Glutamatergic neuron (in vitro differentiated cells): ENCODE results near the gene POLE. TPM values are rescaled to one million over a fixed set of nuclear protein-coding genes. Genes with fewer than 3 reads are reported as not detected.

Source experiments
- DNase-seq: peaks from one replicate; pipeline ENCODE4 v3.0.0; 2022
- H3K27ac Mint-ChIP-seq: one replicate; pipeline ENCODE4 v1.8.0; 2020; ENCODE audit warnings: mild to moderate bottlenecking, mixed read lengths, inconsistent platforms; ENCODE audit not compliant: unreplicated experiment
- H3K27me3 Mint-ChIP-seq: one replicate; pipeline ENCODE4 v1.8.0; 2020; ENCODE audit warnings: mild to moderate bottlenecking, moderate library complexity, mixed read lengths, inconsistent platforms; ENCODE audit not compliant: unreplicated experiment
- H3K36me3 Mint-ChIP-seq: one replicate; pipeline ENCODE4 v1.8.0; 2020; ENCODE audit warnings: mild to moderate bottlenecking, mixed read lengths, inconsistent platforms; ENCODE audit not compliant: unreplicated experiment
- H3K4me1 Mint-ChIP-seq: one replicate; pipeline ENCODE4 v1.8.0; 2020; ENCODE audit warnings: mild to moderate bottlenecking, low read depth, mixed read lengths, inconsistent platforms; ENCODE audit not compliant: unreplicated experiment
- H3K4me3 Mint-ChIP-seq: one replicate; pipeline ENCODE4 v1.8.0; 2020; ENCODE audit warnings: mild to moderate bottlenecking, mixed read lengths, inconsistent platforms; ENCODE audit not compliant: unreplicated experiment
- H3K9me3 Mint-ChIP-seq: one replicate; pipeline ENCODE4 v1.8.0; 2020; ENCODE audit warnings: mild to moderate bottlenecking, moderate library complexity, mixed read lengths, inconsistent platforms; ENCODE audit not compliant: unreplicated experiment
- CTCF ChIP-seq: fragments of 200-600 bp; sonication (generic); IDR thresholded peaks from one replicate; pipeline ENCODE4 v1.5.0; 2021; ENCODE audit not compliant: partially characterized antibody, unreplicated experiment
- total RNA-seq: library from RNA; stranded (reverse); fragmentation: NEBNext Ultra II Directional; extraction: Animal tissue kit (Norgen Biotek cat#: 25700); gene quantifications from one replicate; pipeline ENCODE4 v1.2.1, GENCODE V29; 2021; ENCODE audit not compliant: unreplicated experiment

The POLE gene
- total RNA-seq, 1 donor from 2014 or later = 38.6 TPM

GRCh38 chr12:132633901-132634300 is 53.2 kb downstream of the POLE start:
- Mint-ChIP-seq H3K36me3 (no peaks in the 10 kb centered on the region), H3K4me1 (peaks cover 5% of the 10 kb centered on the region), H3K9me3 (peaks cover 5% of the 10 kb centered on the region), H3K27ac (no peak overlapping the region), H3K27me3 (peaks cover 11% of the 10 kb centered on the region), H3K4me3 (no peak overlapping the region)
- no peak for DNase-seq
- TF ChIP-seq CTCF = no peak

- Mint-ChIP-seq H3K4me3 (no peak overlapping the region), H3K9me3 (peaks cover 5% of the 10 kb centered on the region), H3K27ac (no peak overlapping the region), H3K36me3 (no peaks in the 10 kb centered on the region), H3K27me3 (peaks cover 11% of the 10 kb centered on the region), H3K4me1 (peaks cover 5% of the 10 kb centered on the region)
- DNase-seq = no peak
- TF ChIP-seq CTCF = no peak
Observed at GRCh38 chr12:132633398-132633797, 53.7 kb downstream of the POLE start.

- Mint-ChIP-seq H3K27me3 (peaks cover 11% of the 10 kb centered on the region), H3K4me3 (no peak overlapping the region), H3K27ac (no peak overlapping the region), H3K9me3 (peaks cover 5% of the 10 kb centered on the region), H3K4me1 (peaks cover 5% of the 10 kb centered on the region), H3K36me3 (no peaks in the 10 kb centered on the region)
- no peak for TF ChIP-seq CTCF
- DNase-seq = no peak
Observed at GRCh38 chr12:132632521-132633228, 54.5 kb downstream of the POLE start.

GRCh38 chr12:132631666-132632065 is 55.5 kb downstream of the POLE start:
- H3K4me3 Mint-ChIP-seq = no peak overlapping the region
- no peak for TF ChIP-seq CTCF
- no peak for DNase-seq
- H3K4me1 Mint-ChIP-seq = peaks cover 5% of the 10 kb centered on the region
- no peaks in the 10 kb centered on the region for H3K36me3 Mint-ChIP-seq
- peaks cover 3% of the 10 kb centered on the region for H3K9me3 Mint-ChIP-seq
- peaks cover 11% of the 10 kb centered on the region for H3K27me3 Mint-ChIP-seq
- no peak overlapping the region for H3K27ac Mint-ChIP-seq

GRCh38 chr12:132630672-132631071 is 56.5 kb downstream of the POLE start:
- no peaks in the 10 kb centered on the region for H3K36me3 Mint-ChIP-seq

More at GRCh38 chr12:132630672-132631071, 56.5 kb downstream of the POLE start:
- Mint-ChIP-seq H3K27ac (no peak overlapping the region), H3K4me1 (peaks cover 9% of the 10 kb centered on the region), H3K9me3 (peaks cover 5% of the 10 kb centered on the region), H3K27me3 (peaks cover 8% of the 10 kb centered on the region), H3K4me3 (peak overlapping the region; percentile 38)
- DNase-seq = no peak
- no peak for TF ChIP-seq CTCF
